Measurements from ENCODE around the gene WWP2. TPM values are rescaled to one million over a fixed set of nuclear protein-coding genes. Genes with fewer than 3 reads are reported as not detected.

WWP2 gene
- total RNA-seq, 4 donors from 2014 or later, result 26.9 to 50.9 (median 43.9) TPM

DNA sequence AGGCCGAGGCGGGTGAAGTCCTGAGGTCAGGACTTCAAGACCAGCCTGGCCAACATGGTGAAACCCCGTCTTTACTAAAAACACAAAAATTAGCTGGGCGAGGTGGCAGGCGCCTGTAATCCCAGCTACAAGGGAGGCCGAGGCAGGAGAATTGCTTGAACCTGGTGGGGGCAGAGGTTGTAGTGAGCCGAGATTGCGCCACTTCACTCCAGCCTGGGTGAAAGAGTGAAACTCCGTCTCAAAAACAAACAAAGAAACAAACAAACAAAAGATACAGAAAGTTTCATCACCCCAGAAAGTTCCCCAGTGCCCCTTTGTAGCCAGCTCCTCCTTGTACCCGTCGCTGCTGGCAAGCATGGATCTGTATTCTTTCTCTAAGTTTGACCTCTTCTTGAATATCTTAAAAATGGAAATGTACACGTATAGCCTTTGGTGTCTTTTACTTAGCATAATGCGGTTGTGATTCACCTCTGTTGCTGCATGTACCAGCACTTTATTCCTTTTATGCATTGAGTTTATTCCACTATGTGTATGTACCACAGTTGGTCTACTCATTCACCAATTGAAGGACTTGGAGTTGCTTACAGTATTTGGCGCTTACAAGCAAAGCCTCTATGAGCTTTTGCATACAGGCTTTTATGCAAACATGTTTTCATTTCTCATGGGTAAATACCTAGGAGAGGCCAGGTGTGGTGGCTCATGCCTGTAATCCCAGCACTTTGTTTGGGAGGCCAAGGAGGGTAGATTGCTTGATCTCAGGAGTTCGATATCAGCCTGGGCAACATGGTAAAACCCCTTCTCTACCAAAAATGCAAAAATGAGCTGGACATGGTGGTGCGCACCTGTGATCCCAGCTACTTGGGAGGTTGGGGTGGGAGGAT, 101.5 kb downstream of the WWP2 start:
- no peak overlapping the region for H3K4me3 ChIP-seq (ENCODE audit: low read depth, poor library complexity, severe bottlenecking)
- no peak for DNase-seq (ENCODE audit: low spot score in 2 of 2)
- no peak for TF ChIP-seq POLR2A (IDR thresholded peaks at IDR 0.05)
- TF ChIP-seq, protein P1, sequence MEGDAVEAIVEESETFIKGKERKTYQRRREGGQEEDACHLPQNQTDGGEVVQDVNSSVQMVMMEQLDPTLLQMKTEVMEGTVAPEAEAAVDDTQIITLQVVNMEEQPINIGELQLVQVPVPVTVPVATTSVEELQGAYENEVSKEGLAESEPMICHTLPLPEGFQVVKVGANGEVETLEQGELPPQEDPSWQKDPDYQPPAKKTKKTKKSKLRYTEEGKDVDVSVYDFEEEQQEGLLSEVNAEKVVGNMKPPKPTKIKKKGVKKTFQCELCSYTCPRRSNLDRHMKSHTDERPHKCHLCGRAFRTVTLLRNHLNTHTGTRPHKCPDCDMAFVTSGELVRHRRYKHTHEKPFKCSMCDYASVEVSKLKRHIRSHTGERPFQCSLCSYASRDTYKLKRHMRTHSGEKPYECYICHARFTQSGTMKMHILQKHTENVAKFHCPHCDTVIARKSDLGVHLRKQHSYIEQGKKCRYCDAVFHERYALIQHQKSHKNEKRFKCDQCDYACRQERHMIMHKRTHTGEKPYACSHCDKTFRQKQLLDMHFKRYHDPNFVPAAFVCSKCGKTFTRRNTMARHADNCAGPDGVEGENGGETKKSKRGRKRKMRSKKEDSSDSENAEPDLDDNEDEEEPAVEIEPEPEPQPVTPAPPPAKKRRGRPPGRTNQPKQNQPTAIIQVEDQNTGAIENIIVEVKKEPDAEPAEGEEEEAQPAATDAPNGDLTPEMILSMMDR (IDR thresholded peaks at IDR 0.05), result no peak
- intact Hi-C loops (cut with DNase I; ENCODE audit: low total_unique reads), result no loop called here
- 94 to 95% methylated on average over 16 of the region's 16 CpGs for WGBS, 2 donors

DNA sequence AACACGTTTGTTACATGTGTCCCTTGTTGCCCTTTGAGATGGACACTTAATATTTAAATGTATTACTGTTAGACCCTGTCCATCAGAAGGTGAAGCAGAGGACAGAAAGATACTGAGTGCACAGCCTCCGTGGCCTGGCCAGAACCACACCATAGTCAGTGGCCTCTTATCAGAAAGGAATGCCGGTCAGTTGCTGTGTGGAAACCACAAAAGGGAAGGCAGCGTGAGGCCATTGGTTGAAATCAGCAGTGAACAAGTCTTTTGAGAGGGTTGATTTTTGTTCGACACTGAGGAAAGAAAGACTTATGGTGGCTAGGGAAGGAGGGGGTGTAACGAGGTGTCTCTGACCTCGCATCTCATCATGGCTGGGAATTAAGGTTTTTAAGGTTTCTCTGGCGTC, 103.6 kb downstream of the WWP2 start:
- intact Hi-C loops (cut with DNase I; ENCODE audit: low total_unique reads), result no loop called here
- H3K4me3 ChIP-seq (ENCODE audit: low read depth, poor library complexity, severe bottlenecking), result no peak overlapping the region
- 75 to 82% methylated on average over 8 of the region's 8 CpGs for WGBS, 2 donors
- TF ChIP-seq POLR2A (IDR thresholded peaks at IDR 0.05), result no peak
- TF ChIP-seq, protein P1 (IDR thresholded peaks at IDR 0.05), result no peak
- DNase-seq (ENCODE audit: low spot score in 2 of 2), result no peak

DNA sequence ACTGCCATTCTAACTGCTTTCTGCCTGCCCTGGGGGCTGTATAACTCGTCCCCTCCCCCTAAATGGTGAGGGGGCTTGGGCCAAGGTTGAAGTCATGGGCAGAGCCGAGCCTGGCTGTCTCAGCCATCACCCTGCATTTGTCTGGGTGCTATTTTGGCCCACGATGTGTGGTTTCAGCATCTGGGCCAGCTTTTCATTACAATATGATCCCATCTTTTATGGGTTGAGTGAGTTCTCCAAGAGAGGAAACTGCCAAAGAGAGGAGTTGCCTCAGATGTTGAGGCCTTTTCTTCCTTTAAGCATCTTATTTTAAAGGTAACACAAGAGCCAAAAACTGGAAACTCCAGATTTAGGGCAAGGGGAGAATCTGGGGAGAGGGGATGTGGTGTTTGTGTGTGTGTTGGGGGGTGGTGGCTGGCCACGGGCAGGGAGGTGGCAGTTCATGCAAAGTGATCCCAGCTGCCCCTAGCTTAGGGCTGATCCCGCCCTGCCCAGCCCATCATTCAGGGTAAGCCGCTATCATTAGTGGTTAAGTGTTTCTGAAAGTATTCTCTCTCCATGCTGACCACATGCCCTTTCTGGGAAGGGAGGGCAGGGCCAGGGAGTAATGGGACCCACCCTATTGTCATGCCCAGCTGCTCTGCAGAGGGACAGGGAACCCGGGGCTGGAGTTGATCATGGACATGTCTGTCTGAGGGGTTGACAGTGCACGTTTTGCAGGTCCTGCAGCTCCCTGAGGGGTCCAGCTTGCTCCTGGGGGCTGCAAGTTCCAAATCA, 105.8 kb downstream of the WWP2 start:
- intact Hi-C loops (cut with DNase I; ENCODE audit: low total_unique reads), result no loop called here
- no peak overlapping the region for H3K4me3 ChIP-seq (ENCODE audit: low read depth, poor library complexity, severe bottlenecking)
- WGBS, 2 donors, result 54 to 65% methylated on average over 8 of the region's 8 CpGs
- DNase-seq (ENCODE audit: low spot score in 2 of 2), result no peak
- no peak for TF ChIP-seq POLR2A (IDR thresholded peaks at IDR 0.05)
- TF ChIP-seq, protein P1 (IDR thresholded peaks at IDR 0.05), result no peak

DNA sequence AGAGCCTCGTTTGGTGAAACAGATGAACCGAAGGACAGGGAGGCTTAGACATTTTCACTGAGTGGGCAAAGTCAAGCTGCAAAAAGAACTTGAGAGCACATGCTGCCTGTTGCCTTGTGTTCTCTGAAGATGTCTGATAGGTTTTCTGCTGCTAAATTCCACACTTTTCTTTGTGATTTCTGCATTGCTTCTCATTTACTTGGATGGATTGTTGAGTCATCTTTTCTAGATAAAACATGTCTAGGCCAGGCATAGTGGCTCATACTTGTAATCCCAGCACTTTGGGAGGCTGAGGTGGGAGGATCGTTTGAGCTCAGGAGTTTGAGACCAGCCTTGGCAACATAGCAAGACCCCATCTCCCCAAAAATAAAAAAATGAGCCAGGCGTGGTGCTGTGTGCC, 108.6 kb downstream of the WWP2 start:
- intact Hi-C loops (cut with DNase I; ENCODE audit: low total_unique reads), result no loop called here
- no peak for DNase-seq (ENCODE audit: low spot score in 2 of 2)
- H3K4me3 ChIP-seq (ENCODE audit: low read depth, poor library complexity, severe bottlenecking), result no peak overlapping the region
- no peak for TF ChIP-seq POLR2A (IDR thresholded peaks at IDR 0.05)
- TF ChIP-seq, protein P1 (IDR thresholded peaks at IDR 0.05), result no peak
- 87 to 90% methylated on average over 4 of the region's 4 CpGs for WGBS, 2 donors

DNA sequence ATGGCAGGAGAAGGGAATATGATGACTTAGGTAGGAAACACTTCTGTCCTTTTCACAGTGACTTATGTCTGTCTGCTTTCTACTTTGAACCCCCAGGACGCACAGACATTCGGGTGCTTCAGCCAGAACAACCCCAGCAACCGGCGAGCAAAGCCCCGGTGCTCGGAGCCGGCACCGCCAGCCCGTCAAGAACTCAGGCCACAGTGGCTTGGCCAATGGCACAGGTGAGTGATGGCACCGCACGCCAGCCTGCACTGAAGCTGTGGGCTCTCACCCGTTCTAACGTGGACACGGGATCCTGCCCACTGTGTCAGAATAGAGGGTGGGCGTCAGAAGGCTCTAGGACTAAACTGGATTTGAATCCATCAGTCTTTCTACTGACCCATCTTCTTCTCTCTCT, 109.6 kb downstream of the WWP2 start:
- no peak for TF ChIP-seq POLR2A (IDR thresholded peaks at IDR 0.05)
- TF ChIP-seq, protein P1 (IDR thresholded peaks at IDR 0.05), result no peak
- peak in 1 of 2 donors; percentile 71 for DNase-seq (ENCODE audit: low spot score in 2 of 2)
- intact Hi-C loops (cut with DNase I; ENCODE audit: low total_unique reads), result no loop called here
- 95% methylated on average over 15 of the region's 15 CpGs for WGBS, 2 donors
- no peak overlapping the region for H3K4me3 ChIP-seq (ENCODE audit: low read depth, poor library complexity, severe bottlenecking)
